NAMALWA (cell line): Measurements from ENCODE around the gene SORCS2.
"Not testable (repeated sequence)": the region's sequence is repeated elsewhere in the genome, so short reads cannot be mapped to it uniquely, and the experiment has no call there.

Experiments
- DNase-seq: peaks from one replicate; pipeline ENCODE4 v3.0.0-alpha.2; 2015; ENCODE audit warnings: low spot score

Gene SORCS2

DNA sequence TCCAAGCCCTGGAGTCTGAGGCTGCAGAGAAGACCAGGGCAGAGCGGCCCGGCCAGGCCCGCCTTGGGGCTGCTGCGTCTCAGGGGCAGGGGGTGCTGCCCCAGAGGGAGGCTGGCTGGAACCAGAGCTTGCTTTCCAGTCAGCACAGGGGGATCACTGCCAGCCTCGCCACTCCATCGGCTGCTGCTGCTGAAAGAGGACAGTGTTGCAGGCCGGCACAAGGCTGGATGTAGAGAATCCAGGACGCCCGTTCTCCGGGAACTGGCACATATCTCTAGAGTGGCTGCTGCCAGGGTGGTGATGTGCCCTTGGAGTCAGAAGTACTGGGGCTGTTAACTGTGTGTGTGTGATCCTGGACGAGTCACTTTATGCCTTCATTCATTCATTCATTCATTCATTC, 31.9 kb upstream of the SORCS2 start:
- no peak for DNase-seq

DNA sequence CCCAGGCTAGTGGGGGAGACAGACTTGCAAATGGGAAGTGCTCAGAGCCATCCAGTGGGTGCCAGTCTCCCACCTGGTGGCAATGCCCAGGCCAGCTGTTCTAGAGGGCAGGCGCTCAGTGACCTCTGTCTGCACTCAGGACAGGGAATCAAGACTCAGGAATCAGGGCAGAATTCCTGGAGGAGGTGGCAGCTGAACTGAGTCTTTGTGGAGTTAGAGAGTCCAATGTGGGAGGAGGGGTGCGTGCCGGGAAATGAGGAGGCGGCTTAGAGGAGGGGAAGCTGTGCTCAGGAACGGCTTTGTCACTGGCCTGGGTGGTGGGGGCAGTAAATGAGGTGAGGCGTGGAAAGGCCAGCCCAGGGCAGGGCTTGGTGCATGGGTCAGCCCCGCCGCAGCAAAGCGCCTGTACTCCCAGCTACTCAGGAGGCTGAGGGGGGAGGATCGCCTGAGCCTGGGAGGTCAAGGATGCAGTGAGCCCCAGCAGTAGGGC, 31.3 kb upstream of the SORCS2 start:
- DNase-seq, result no peak

- no peak for DNase-seq
Measured at GRCh38 chr4:7161721-7162214, 30.6 kb upstream of the SORCS2 start.

DNA sequence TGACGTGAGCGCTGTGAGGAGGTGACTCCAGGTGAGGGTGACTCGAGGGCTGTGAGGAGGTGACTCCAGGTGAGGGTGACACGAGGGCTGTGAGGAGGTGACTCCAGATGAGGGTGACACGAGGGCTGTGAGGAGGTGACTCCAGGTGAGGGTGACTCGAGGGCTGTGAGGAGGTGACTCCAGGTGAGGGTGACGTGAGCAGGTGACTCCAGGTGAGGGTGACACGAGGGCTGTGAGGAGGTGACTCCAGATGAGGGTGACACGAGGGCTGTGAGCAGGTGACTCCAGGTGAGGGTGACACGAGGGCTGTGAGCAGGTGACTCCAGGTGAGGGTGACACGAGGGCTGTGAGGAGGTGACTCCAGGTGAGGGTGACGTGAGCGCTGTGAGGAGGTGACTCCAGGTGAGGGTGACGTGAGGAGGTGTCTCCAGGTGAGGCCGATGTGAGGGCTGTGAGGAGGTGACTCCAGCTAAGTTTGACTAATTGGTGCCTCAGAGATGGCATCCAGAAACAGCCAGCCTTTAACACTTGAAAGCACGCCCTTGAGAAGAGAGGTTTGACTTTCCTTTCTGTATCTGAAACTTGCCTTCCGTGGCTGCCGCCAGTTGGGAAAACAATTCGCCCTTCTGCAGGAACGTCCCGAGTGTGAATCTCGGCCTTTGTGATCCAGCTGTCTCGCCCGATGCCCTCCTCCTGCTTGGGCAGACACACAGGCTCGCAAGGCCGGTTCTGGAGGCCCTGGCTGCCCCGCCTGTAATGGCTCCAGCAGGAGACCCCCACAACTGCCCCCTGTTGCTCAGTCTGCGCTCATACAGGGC, 27.1 kb upstream of the SORCS2 start:
- not testable (repeated sequence) for DNase-seq

- no peak for DNase-seq
Measured at GRCh38 chr4:7165874-7166201, 26.5 kb upstream of the SORCS2 start.

DNA sequence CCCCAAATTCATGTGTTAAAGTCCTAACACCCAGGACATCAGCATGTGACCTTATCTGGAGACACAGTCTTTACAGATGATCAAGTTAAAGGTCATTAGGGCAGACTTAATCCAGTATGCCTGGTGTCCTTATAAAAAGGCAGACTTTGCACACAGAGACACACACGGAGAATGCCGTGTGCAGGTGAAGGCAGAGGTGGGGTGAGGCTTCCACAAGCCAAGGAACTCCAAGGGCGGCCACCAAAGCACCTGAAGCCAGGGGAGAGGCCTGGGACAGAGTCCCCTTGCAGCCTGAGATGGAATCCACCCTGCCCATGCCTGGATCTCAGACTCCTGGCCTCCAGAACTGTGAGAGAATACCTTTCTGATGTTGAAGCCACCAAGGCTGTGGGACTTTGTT, 26.1 kb upstream of the SORCS2 start:
- DNase-seq, result no peak

DNA sequence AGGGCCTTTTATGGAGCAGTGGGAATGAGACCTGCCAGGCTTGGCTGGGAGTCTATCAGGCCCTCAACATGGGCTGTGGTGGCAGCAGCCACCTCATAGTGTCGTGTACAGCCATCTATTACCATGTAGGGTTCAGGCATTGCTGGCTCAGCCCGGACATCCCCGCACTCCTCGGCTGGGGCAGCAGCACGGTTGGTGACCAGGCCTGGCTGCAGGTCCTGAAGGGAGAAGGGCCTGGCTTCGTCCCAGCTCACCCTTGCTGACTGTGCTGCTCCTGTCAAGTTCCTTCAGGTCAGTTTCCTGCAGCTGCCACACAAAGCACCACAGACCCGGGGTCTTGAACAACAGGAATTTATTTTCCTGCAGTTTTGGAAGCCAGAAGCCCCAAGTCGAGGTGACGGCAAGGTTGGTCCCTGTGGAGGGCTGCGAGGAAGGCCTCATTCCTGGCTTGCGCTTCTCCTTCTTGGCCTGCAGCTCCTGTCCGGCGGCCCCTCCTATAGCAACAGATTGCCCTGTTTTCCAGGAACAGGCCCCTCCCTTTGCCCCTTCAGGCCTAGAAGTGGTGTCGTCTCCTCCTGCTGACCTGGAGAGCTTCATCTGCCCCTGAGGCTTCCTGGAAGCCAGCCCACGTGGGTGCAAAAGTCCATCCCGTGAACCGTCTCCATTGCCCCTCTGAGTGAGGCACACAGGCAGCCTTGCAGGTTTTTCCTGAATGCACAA, 25.2 kb upstream of the SORCS2 start:
- DNase-seq, result no peak

- no peak for DNase-seq
Measured at GRCh38 chr4:7167706-7168105, 24.6 kb upstream of the SORCS2 start.

- DNase-seq, result no peak
Measured at GRCh38 chr4:7168106-7168505, 24.2 kb upstream of the SORCS2 start.

DNA sequence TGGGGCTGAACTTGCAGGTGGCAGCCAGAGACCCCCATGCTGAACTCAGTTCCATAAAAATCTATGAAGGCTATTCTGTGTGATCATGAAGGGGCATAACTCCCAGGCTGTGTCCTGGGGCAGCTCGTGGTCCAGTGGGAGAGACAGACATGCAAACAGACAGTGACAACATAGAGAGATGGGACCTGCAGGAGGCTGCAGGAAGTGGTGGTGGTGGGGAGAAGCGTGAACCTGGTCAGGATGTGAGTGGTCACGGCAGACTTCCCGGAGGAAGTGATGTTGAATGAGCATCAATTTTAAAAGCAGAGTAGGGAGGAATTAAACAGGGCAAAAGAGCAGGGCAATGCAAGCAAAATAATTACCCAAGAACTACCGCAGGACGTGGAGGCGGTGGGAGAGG, 23.2 kb upstream of the SORCS2 start:
- DNase-seq, result no peak

- no peak for DNase-seq
Measured at GRCh38 chr4:7170012-7170411, 22.3 kb upstream of the SORCS2 start.

- no peak for DNase-seq
Measured at GRCh38 chr4:7171191-7171900, 21.0 kb upstream of the SORCS2 start.

- DNase-seq, result no peak
Measured at GRCh38 chr4:7172508-7172907, 19.8 kb upstream of the SORCS2 start.

GRCh38 chr4:7172946-7173345, 19.4 kb upstream of the SORCS2 start:
- DNase-seq, result no peak

GRCh38 chr4:7173841-7174449, 18.4 kb upstream of the SORCS2 start:
- DNase-seq, result no peak

DNA sequence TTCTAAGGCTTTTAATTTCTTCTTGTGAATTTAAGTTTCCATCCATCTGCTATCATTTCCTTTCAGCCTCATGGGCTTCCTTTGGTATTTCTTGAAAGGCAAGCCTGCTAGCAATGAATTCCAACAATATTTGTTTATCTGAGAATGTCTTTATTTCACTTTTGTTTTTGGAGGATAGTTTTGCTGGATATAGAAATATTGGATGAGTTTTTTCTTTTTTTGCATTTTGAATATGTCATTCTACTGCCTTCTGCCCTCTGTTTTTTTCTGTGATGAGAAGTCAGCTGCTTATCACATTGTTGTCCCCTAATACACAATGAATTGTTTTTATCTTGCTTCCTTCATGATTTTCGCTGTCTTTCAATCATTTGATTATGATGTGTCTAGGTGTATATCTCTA, 13.2 kb upstream of the SORCS2 start:
- DNase-seq, result no peak

DNA sequence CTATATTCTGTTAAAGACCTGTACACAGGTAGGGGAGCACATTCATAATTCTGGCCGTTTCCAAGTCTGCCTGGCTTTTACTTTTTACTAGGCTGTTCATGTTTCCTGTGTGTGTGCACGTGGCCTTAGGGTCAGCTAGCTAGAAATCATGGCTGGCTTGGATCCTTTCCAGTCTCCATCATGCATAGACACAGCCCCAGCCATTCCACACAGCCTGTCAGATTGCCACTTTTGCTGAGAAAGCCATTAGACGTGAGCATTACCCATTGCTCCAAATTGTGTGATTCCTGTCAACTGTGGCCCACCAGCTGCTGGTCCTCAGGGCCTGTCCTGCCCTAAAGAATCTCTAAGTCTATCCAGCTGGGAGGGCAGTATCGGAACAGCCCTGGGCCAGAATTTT, 11.4 kb upstream of the SORCS2 start:
- DNase-seq, result no peak

DNA sequence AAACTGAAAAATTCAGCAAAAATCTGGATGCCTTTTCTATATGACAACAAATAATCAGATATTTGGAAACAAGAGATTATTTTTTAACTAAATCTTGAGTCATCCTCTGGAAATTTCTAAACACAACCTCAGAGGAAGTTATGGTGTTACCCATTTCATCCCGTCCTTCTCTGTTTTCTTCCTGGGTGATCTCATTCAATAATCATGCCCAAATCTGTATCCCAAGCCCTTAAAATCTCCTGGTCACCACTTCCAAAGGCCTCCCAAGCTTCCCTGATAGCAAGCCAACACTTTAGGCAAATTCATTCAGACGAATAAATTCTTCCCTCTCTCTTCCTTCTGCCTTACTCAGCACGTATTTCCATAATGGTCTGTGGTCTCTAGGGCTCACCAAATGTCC, 9.7 kb upstream of the SORCS2 start:
- no peak for DNase-seq

DNA sequence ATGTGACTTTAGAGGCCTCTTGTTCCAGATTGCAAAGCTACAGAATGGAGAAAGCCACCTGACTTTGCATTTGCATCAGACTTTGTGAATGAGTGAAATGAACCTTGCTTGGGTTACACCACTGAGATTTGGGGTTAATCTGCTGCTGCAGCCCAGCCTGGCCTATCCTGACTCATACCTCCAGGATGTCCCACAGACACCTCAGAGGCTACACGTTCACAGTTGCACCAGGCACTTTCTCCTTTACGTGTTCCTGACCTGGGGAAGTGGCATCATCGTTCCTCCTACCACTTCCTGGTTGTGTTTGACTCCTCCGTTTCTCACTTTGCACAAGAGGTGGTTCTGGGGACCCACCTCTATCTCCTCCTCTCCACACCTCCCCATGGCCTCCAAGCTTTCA, 9.2 kb upstream of the SORCS2 start:
- DNase-seq, result no peak

- DNase-seq, result no peak
Measured at GRCh38 chr4:7183780-7184460, 8.4 kb upstream of the SORCS2 start.

- DNase-seq, result no peak
Measured at GRCh38 chr4:7185487-7186030, 6.8 kb upstream of the SORCS2 start.
